HK-2 (cell line): ENCODE results near the gene DTNBP1.

Source experiments
- DNase-seq: peaks from one replicate; pipeline ENCODE4 v3.0.0-alpha.2; 2018; ENCODE audit not compliant: unreplicated experiment

Gene DTNBP1

GRCh38 chr6:15515226-15515625, 147.6 kb downstream of the DTNBP1 start:
- DNase-seq: no peak

GRCh38 chr6:15513801-15514711, 148.8 kb downstream of the DTNBP1 start:
- DNase-seq: no peak

GRCh38 chr6:15513131-15513771, 149.6 kb downstream of the DTNBP1 start:
- no peak for DNase-seq

- DNase-seq: no peak
Measured at GRCh38 chr6:15512721-15513120, 150.1 kb downstream of the DTNBP1 start.

- no peak for DNase-seq
Measured at GRCh38 chr6:15512126-15512525, 150.7 kb downstream of the DTNBP1 start.

GRCh38 chr6:15511248-15512125, 151.3 kb downstream of the DTNBP1 start:
- DNase-seq: no peak

- DNase-seq: no peak
Measured at GRCh38 chr6:15510536-15511247, 152.1 kb downstream of the DTNBP1 start.

GRCh38 chr6:15510121-15510520, 152.7 kb downstream of the DTNBP1 start:
- no peak for DNase-seq

- DNase-seq: no peak
Measured at GRCh38 chr6:15509335-15509933, 153.4 kb downstream of the DTNBP1 start.

GRCh38 chr6:15508931-15509330, 153.9 kb downstream of the DTNBP1 start:
- no peak for DNase-seq

GRCh38 chr6:15508441-15508871, 154.4 kb downstream of the DTNBP1 start:
- no peak for DNase-seq

- DNase-seq: no peak
Measured at GRCh38 chr6:15507746-15508145, 155.1 kb downstream of the DTNBP1 start.

GRCh38 chr6:15507221-15507620, 155.6 kb downstream of the DTNBP1 start:
- DNase-seq: no peak

- DNase-seq: no peak
Measured at GRCh38 chr6:15506066-15506465, 156.8 kb downstream of the DTNBP1 start.

- DNase-seq: no peak
Measured at GRCh38 chr6:15505463-15505918, 157.3 kb downstream of the DTNBP1 start.

GRCh38 chr6:15504581-15505350, 158.1 kb downstream of the DTNBP1 start:
- DNase-seq: peak; percentile 69

- peak; percentile 43 for DNase-seq
Measured at GRCh38 chr6:15504040-15504495, 158.8 kb downstream of the DTNBP1 start.

GRCh38 chr6:15503346-15503680, 159.5 kb downstream of the DTNBP1 start:
- DNase-seq: no peak

GRCh38 chr6:15502446-15503345, 160.1 kb downstream of the DTNBP1 start:
- no peak for DNase-seq
